UCSD-AML1 (cell line): ENCODE data around the gene PEMT.

Experiments used
- DNase-seq: peaks from one replicate; lab custom pipeline; 2025; ENCODE audit not compliant: unreplicated experiment; lab: John Stamatoyannopoulos, UW

Gene PEMT

GRCh38 chr17:17554266-17554665, 37.2 kb downstream of the PEMT start:
- DNase-seq: no peak

- no peak for DNase-seq
Measured at GRCh38 chr17:17553217-17554195, 38.0 kb downstream of the PEMT start.

- DNase-seq: no peak
Measured at GRCh38 chr17:17552351-17553216, 38.9 kb downstream of the PEMT start.

- DNase-seq: no peak
Measured at GRCh38 chr17:17551361-17551760, 40.1 kb downstream of the PEMT start.

DNA sequence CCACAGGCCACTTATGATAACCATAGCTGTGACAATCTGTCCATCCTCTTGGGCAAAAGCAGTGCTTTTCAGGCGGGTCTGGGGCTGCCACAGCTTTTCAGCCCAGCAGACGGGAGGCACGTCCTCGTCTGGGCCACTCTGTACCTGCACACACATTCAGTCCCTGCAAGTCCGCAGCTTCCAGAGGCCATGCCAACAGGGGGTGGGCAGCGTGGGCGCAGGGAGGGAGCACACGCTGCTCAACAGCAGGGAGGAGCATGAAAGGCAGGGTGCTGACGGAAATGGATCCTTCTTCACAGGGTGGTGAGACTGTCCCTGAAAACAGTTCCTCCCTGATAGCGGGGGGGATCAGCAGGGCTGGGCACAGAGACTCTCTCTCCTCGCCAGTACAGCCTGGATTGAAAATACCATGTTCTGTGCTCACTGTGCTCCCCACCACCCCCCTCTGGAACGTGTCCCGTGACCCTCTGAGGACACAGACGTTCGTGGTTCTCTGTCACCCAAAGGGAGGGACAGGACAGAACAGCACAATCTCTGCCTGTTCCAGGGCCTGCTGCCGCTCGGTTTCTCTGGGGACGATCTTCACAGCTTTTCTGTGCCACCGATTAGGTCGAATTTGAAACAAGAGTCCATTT, 41.7 kb downstream of the PEMT start:
- DNase-seq: no peak

DNA sequence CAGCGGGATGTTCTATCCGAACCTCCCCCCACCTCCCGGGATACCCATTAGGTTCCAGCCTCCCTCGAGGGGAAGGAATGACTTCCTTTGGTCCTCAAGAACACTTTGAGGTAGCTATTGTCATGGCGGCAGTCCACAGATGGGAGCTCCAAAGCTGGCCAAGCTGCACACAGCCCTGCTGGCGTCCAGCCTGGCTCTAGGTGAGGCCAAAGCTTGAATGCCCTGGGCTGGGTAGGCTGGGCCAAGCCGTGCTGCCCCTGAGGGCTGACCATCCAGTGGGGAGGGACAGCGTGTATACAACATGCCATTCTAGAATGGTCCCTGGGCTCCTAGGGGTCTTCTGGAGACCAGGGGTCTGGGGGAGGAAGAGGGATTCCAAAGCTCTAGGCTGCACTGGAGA, 43.5 kb downstream of the PEMT start:
- no peak for DNase-seq

DNA sequence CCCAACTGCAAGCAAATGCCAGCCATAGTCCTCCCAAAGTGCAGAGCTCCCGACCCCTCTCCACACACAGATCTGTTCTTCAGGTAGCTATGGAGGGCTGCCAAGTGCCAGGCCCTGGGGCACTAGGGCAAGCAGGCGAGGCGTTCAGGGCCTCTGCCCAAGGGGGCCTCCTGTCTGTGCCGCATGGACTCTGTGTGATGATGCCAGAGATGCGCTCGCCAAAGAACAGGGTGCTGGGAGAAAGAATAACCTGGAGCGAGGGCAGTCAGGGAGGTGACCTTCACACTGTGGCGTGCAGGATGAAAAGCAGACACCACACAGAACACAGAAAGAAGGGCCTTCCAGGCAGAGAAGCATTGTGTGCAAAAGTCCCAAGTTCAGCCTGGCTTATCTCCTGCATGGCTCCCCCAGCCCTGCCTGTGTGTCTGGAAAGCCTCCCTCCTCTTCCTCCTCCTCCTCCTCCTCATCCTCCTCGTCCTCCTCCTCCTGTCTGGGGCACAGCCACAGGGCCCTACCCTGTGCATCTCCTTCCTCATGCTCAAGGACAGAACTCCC, 44.2 kb downstream of the PEMT start:
- no peak for DNase-seq

DNA sequence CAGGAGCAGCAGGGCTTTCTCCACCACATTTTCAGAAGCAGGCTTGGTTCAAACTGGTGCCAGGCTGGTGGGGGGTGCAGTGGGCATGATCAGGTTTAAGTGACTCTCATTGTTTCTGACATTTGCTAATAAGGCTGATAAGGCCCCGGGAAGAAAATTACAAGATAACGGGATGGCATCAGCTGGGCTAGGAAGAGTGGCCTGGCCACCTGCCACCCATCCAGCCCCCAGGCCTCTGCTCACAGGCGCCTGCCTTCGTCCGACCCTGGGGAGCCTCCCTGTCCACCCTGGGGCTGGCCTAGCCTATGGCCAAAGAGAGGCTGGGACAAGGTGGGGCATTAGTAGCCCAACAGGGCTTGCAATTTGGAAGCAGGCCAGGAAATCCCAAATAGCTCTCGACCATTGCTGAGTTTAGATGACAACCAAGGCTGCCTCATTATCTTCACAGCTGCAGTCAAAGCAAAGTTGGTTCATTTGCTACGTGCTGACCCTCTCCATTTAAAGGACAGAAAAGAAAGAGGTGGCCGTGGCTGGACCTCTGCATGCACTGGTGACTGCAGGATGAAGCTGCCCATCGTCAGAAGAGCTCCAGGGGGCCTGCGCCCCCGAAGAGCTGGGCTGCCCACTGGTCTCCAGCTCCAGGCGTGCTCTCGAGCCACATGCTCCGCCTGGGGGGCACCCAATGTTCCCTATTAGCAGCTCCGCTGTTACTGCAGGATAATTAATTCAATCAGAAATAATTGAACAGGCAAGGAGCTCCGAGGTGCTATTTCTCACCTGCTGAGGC, 44.9 kb downstream of the PEMT start:
- DNase-seq: no peak

- DNase-seq: no peak
Measured at GRCh38 chr17:17545984-17546383, 45.5 kb downstream of the PEMT start.

DNA sequence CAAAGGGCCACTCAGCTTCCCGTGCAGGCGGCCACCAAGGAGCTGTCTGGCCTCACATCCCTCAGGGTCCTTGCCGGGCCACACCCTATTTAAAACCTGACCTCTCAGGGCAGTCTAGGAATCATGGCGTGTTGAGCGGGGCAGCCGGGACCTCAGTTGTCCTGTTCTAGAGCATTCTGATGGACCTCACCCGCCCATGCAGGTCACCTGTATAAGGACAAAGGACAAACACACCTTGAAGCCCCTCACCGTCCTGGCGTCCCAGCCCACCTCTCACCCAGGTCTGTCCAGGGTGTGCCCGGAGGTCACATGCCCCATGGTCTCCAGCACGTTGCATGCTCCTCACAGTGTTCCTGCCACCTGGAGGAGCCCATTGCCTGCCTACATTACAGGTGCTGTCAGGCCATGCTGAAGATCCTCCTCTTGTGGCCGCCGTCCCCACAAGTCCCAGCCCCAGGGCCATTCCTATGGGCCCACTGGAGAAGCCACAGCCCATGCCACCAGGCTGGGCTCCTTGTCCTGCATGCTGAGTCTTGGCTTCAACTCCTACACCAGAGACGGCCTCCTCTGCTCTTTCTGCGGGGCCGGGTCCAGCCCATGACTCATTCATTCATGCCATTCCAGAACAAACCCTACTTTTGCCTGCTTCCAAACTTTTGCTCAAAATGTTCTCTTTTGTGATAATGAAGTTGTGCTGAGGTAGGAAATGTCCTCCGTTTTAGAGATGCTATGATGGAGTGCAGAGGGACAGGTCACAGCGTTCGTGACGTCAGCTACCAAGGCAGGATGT, 46.3 kb downstream of the PEMT start:
- DNase-seq: no peak

DNA sequence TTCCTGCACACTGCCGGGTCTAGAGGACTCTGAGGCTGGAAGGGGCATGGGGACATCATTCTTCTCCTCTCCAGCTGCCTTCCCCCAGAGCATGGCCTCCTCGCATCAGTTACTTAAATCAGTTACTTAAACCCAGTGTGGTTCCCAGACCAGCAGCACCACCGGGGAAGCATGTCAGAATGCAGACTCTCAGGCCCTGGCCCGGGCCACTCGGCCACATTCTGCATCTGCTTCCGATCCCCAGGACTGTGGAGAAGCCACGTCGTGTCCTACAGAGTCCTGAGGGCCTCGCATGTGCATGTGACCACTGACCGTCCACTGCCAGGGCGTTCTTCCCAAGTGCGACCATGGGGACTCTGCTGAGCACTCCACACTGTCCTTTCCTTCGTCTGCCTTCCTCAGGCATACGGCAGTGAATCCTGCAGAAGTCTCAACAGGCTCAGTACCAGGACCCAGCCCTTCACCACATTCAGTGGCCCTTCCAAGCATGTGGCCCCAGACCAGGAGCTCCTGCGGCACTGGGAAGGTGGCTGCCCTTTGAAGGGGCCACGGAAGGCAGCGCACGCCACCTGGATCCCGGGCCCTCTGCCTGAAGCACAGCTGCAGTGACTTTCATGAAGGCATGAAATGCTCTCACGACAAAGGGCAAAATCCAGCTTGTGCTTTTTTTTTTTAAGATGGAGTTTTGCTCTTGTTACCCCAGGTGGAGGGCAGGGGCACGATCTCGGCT, 48.4 kb downstream of the PEMT start:
- no peak for DNase-seq

- no peak for DNase-seq
Measured at GRCh38 chr17:17541640-17542001, 49.9 kb downstream of the PEMT start.

DNA sequence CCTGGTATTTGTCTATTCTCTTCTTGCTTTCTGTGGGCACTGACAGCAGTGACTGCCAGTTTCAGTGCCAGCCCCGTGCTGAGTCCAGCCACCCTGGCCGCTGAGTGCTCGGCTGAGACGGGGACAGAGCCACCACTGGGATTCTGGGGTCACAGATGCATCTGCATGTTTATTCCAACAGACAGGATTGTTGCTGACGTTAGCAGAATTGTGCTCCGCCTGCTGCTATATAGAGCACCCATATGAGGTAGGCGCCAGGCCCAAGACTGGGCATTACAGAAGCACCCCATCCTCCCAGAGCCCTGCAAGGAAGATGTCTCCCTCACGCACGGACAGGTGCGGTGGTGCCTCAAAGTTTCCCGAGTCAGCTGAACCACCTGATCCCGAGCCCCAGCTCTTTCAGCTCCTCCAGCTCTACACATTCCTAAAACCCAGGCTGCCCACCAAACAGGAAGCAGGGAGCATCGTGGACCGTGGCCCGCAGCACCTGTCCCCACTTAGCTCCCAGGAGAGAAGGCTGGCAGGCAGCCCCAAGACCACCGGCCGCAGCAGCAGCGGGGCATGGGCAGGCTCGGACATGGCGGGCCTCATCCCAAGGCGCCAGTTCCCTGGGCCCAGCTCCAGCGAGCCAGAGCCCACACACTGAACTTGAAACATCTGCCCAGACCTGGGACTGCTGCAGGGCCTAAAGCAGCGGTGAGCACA, 50.4 kb downstream of the PEMT start:
- DNase-seq: no peak

DNA sequence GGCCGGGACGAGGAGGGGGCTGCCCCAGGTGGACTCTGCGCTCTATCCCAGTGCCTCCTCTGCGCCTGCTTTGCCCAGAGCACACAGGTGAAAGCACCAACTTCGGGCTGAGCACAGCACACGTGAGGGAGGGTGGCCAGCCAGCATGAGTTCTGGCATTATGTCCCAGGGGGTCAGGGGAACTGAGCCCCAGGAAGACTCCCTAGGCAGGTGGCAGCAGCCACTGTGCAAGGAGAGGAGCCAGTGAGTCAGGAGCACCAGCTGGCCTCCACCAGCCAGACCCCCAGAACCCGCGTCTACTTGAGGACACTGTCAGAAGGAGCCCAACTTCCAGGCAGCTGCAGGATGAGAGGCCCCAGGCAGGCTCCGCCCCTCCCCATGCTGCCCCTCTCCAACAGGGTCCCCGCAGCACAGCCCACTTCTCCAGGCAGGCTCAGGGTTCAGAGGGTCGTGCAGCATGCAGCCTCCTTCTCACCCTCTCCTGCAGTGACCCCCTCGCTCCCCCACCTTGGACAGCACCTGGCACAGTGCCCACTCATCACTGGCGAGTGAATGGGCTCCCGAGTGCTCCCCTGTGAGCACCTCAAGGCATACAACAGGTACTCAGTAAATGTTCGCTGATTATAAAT, 51.1 kb downstream of the PEMT start:
- no peak for DNase-seq

GRCh38 chr17:17539591-17539990, 51.9 kb downstream of the PEMT start:
- DNase-seq: no peak

- no peak for DNase-seq
Measured at GRCh38 chr17:17538417-17539391, 52.8 kb downstream of the PEMT start.
